Dendritic cell treated with granulocyte-macrophage colony-stimulating factor and Interleukin-4, amounts not matched to agents 40 ng/mL and 50 ng/mL, for 4 days (primary cell): ENCODE data around the gene MT1X.

Source experiments
- H3K27ac Mint-ChIP-seq: one replicate; pipeline ENCODE4 v1.8.0; 2022; ENCODE audit warnings: mild to moderate bottlenecking, mixed read lengths
- H3K27me3 Mint-ChIP-seq: one replicate; pipeline ENCODE4 v1.8.0; 2022; ENCODE audit warnings: mild to moderate bottlenecking, mixed read lengths
- H3K36me3 Mint-ChIP-seq: one replicate; pipeline ENCODE4 v1.8.0; 2022; ENCODE audit warnings: low read depth, mixed read lengths
- H3K4me1 Mint-ChIP-seq: one replicate; pipeline ENCODE4 v1.8.0; 2022; ENCODE audit warnings: low read depth, mixed read lengths
- H3K4me3 Mint-ChIP-seq: one replicate; pipeline ENCODE4 v1.8.0; 2022; ENCODE audit warnings: mild to moderate bottlenecking, moderate library complexity, mixed read lengths
- H3K9me3 Mint-ChIP-seq: one replicate; pipeline ENCODE4 v1.8.0; 2022; ENCODE audit warnings: mixed read lengths
- intact Hi-C: fragments of 100-400 bp; cut with micrococcal nuclease; formaldehyde crosslinking; loops from one replicate; pipeline ENCODE4 v1.15.0; 2022

MT1X gene

GRCh38 chr16:56645311-56645710 is 37.0 kb upstream of the MT1X start:
- intact Hi-C loops, result no loop called here
- peaks cover 23% of the 10 kb centered on the region for H3K4me1 Mint-ChIP-seq
- peaks cover 83% of the 10 kb centered on the region for H3K27me3 Mint-ChIP-seq
- no peak overlapping the region for H3K4me3 Mint-ChIP-seq
- H3K36me3 Mint-ChIP-seq, result no peaks in the 10 kb centered on the region
- H3K9me3 Mint-ChIP-seq, result no peaks in the 10 kb centered on the region
- no peak overlapping the region for H3K27ac Mint-ChIP-seq

DNA sequence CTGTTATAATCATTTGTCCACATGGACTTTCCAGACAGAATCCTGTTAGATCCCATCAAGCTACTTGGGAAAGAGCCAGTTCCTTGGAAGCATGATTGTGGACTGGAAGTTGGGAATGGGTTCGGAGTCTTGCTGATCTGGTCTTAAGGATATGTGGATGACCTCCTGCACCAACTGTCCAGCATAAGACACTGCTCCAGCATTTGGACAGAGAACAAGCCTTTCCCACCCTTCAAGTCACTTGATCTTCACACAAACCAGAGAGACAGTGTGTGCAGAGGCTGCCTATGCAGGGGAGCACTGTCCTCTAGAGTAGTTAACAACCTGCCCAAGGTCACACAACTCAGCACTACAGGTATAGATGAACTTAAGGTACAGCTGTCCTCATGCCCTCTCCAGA is 36.4 kb upstream of the MT1X start:
- Mint-ChIP-seq H3K4me1 (peaks cover 23% of the 10 kb centered on the region), H3K4me3 (no peak overlapping the region), H3K27me3 (peaks cover 78% of the 10 kb centered on the region), H3K9me3 (no peaks in the 10 kb centered on the region), H3K36me3 (no peaks in the 10 kb centered on the region), H3K27ac (no peak overlapping the region)
- intact Hi-C loops, result no loop called here

- intact Hi-C loops, result no loop called here
- Mint-ChIP-seq H3K9me3 (no peaks in the 10 kb centered on the region), H3K36me3 (no peaks in the 10 kb centered on the region)
These were observed 34.4 kb upstream of the MT1X start for GRCh38 chr16:56647641-56648431.

GRCh38 chr16:56649271-56649670 is 33.0 kb upstream of the MT1X start:
- no peak overlapping the region for H3K4me3 Mint-ChIP-seq
- H3K27ac Mint-ChIP-seq, result no peak overlapping the region
- peaks cover 9% of the 10 kb centered on the region for H3K4me1 Mint-ChIP-seq

More at GRCh38 chr16:56647641-56648431, 34.4 kb upstream of the MT1X start:
- Mint-ChIP-seq H3K27ac (no peak overlapping the region), H3K4me1 (peaks cover 20% of the 10 kb centered on the region), H3K27me3 (peaks cover 83% of the 10 kb centered on the region), H3K4me3 (no peak overlapping the region)

DNA sequence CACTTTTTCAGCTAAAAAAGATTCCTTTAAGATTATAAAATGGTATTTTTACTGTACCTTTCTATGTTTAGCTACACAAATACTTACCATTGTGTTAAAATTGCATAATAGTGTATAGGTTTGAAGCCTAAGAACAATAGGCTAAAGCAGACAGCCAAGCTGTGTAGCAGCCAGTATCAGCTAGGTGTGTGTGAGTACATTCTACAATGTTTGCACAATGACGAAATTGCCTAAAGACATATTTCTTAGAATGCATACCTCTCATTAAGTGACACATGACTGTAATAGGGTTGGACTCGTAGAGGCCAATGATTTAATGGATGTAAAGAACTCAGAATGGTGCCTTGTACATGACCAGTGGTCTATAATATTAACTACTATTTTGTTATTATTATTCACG is 32.5 kb upstream of the MT1X start:
- intact Hi-C loops, result no loop called here
- Mint-ChIP-seq H3K36me3 (no peaks in the 10 kb centered on the region), H3K4me1 (peaks cover 15% of the 10 kb centered on the region), H3K27ac (no peak overlapping the region), H3K27me3 (peaks cover 75% of the 10 kb centered on the region), H3K9me3 (no peaks in the 10 kb centered on the region), H3K4me3 (no peak overlapping the region)

More at GRCh38 chr16:56649271-56649670, 33.0 kb upstream of the MT1X start:
- Mint-ChIP-seq H3K36me3 (no peaks in the 10 kb centered on the region), H3K9me3 (no peaks in the 10 kb centered on the region), H3K27me3 (peaks cover 79% of the 10 kb centered on the region)
- intact Hi-C loops, result no loop called here

DNA sequence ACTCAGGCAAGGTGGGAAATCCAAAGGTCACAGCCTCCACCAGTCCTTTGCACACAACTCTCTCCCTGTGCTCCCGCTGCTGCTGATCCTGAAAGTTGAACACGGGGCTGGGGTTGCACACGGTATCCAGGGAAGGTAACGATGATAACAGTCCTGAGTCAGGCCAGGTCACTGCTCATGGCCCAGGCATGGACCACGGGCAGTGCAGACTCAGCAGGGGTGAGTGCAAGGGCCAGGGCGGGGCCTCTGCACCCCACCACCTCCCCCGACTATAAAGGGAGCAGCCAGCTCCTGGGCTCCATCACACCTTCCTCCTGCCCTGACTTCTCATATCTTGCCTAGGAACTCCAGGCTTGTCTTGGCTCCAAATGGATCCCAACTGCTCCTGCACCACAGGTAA is 30.7 kb upstream of the MT1X start, which contains the start of gene MT1B:
Gene MT1B (plus strand): TSS at position 301 of the 400 bp plus-strand sequence. CDS start 68 bp downstream, at position 369.
- peaks cover 15% of the 10 kb centered on the region for H3K4me1 Mint-ChIP-seq
- H3K36me3 Mint-ChIP-seq, result no peaks in the 10 kb centered on the region
- H3K27me3 Mint-ChIP-seq, result peaks cover 62% of the 10 kb centered on the region
- no peaks in the 10 kb centered on the region for H3K9me3 Mint-ChIP-seq
- no peak within 1 kb of the TSS for H3K4me3 Mint-ChIP-seq
- no peak within 1 kb of the TSS for H3K27ac Mint-ChIP-seq
- intact Hi-C loops, result no loop called here

- intact Hi-C loops, result no loop called here
- no peaks in the 10 kb centered on the region for H3K36me3 Mint-ChIP-seq
- H3K27ac Mint-ChIP-seq, result no peak overlapping the region
- H3K4me1 Mint-ChIP-seq, result peaks cover 21% of the 10 kb centered on the region
- H3K9me3 Mint-ChIP-seq, result no peaks in the 10 kb centered on the region
- peaks cover 58% of the 10 kb centered on the region for H3K27me3 Mint-ChIP-seq
- H3K4me3 Mint-ChIP-seq, result no peak overlapping the region
These were observed 29.7 kb upstream of the MT1X start for GRCh38 chr16:56652600-56652999.

DNA sequence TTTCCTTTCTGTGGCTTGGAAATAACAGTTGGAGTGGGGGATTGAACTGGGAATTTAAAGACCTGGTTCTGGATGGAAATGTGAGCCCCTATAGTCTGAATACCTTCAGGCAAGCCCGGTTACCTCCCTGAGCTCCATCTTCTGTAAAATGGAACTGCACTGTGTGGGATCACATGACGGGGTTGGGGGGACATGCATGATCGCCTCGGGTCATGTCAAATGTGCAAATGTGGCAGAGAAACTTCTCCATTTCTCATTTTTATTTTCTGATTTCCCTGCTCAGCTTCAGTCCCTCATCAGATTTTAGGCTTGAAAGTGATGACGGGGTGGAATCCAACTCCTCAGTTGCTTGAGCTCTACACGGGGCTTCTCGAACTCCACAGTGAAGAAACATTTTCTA is 29.1 kb upstream of the MT1X start:
- H3K27ac Mint-ChIP-seq, result no peak overlapping the region
- intact Hi-C loops, result no loop called here
- no peak overlapping the region for H3K4me3 Mint-ChIP-seq
- no peaks in the 10 kb centered on the region for H3K36me3 Mint-ChIP-seq
- no peaks in the 10 kb centered on the region for H3K9me3 Mint-ChIP-seq
- H3K27me3 Mint-ChIP-seq, result peaks cover 57% of the 10 kb centered on the region
- H3K4me1 Mint-ChIP-seq, result peaks cover 27% of the 10 kb centered on the region

- Mint-ChIP-seq H3K27ac (peak within 1 kb of the TSS; percentile 28), H3K4me3 (peak within 1 kb of the TSS; percentile 85), H3K36me3 (no peaks in the 10 kb centered on the region), H3K9me3 (no peaks in the 10 kb centered on the region), H3K4me1 (peaks cover 31% of the 10 kb centered on the region), H3K27me3 (peaks cover 63% of the 10 kb centered on the region)
- intact Hi-C loops, result no loop called here
These were observed 24.5 kb upstream of the MT1X start, which contains the start of gene MT1F for GRCh38 chr16:56657555-56658326. TSS of gene MT1F (plus strand) at chr16:56657959. CDS start at chr16:56658059, 100 bp downstream.

DNA sequence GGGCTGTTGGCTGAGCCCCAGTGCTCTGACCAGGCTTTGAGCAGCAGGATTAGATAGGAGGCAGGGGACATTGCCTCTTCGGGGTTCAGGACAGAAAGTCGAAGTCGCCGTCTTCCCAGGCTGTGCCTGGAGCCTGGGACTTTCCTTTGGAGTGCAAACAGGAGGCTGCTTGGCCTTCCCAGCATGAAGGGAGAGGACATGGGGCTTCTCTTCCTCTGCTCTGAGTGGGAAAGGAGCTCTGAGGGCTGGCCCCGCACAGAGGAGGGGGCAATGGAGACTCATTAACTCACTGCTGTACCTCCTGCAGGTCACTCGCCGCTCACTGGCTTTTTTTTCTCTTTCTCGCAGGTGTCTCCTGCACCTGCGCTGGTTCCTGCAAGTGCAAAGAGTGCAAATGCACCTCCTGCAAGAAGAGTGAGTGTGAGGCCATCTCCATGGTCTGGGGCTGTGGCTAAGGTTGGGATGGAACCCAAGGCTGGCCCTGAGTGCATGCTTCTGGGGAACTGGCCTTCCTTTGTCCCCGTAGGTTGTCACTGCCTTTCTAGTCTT is 23.9 kb upstream of the MT1X start:
- Mint-ChIP-seq H3K4me1 (peaks cover 37% of the 10 kb centered on the region), H3K27me3 (peaks cover 63% of the 10 kb centered on the region), H3K36me3 (no peaks in the 10 kb centered on the region), H3K27ac (peak overlapping the region; percentile 28), H3K9me3 (no peaks in the 10 kb centered on the region), H3K4me3 (peak overlapping the region; percentile 85)
- intact Hi-C loops, result no loop called here

DNA sequence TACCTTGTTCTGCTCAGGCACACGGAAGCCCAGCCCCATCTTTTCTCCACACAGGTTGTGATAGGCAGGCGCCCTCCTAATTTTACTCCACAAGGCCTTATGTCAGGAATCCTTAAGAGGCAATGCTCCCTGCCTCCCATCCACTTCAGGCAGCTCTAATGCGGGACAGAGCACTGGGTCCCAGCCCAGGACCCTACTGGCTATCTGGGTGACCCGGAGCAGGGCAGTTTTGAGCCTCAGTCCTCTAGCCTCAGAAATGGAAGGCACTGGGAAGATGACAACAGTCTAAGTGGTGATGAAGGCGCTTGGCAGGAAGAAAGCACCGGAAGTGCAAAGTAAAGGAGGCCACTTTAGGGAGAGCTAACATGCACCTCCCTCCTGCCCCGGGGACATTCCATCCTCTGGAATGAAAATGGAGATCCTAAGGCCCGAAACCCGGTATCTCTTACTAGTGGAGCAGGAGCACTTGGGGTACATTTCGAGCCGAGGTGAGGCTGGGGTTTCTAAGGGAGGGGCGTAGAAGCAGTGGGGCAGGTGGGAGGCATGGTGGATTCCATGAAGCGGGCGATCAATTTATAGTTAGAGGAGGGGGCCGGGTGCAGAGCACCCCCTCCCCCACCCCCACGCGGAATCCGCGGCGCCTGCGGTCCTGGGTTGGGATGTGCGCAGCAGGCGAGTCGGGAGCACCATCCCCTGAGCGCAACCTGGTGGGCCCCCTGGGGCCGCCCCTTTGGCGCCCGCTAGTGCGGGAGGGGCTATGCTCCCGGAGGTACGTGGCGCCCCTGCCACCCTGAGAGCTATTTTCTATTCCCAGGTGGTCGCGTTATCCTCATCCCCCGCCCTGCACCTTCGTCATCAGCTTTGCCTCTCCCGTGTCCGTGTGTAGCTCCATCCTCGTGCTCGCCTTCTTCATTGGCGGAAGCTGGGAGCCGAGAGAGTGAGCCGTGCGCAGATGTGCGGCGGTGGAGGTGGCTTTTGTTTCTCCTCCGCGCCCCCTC is 19.6 kb upstream of the MT1X start:
- no peaks in the 10 kb centered on the region for H3K36me3 Mint-ChIP-seq

GRCh38 chr16:56664506-56664905 is 17.8 kb upstream of the MT1X start:
- H3K9me3 Mint-ChIP-seq, result no peaks in the 10 kb centered on the region
- no peak overlapping the region for H3K27ac Mint-ChIP-seq
- H3K4me3 Mint-ChIP-seq, result no peak overlapping the region
- peaks cover 87% of the 10 kb centered on the region for H3K27me3 Mint-ChIP-seq
- peaks cover 33% of the 10 kb centered on the region for H3K4me1 Mint-ChIP-seq
- no peaks in the 10 kb centered on the region for H3K36me3 Mint-ChIP-seq
- intact Hi-C loops, result no loop called here

More for the DNA sequence above, 19.6 kb upstream of the MT1X start:
- intact Hi-C loops, result no loop called here
- no peak overlapping the region for H3K4me3 Mint-ChIP-seq
- no peak overlapping the region for H3K27ac Mint-ChIP-seq
- H3K9me3 Mint-ChIP-seq, result no peaks in the 10 kb centered on the region
- peaks cover 86% of the 10 kb centered on the region for H3K27me3 Mint-ChIP-seq
- peaks cover 27% of the 10 kb centered on the region for H3K4me1 Mint-ChIP-seq
